Cardiac muscle cell (in vitro differentiated cells and primary cell): Measurements from ENCODE around the gene ANKRD61. TPM values are rescaled to one million over a fixed set of nuclear protein-coding genes. Genes with fewer than 3 reads are reported as not detected.
A peak's percentile ranks its signal among the peaks of the same experiment; 100 is the strongest.

Experiments used
- DNase-seq, 2 donors: peaks; one replicate each; pipeline versions ENCODE4 v3.0.0 to v3.0.0-alpha.2; 2010 to 2017; ENCODE audit warnings: low read depth in 1 of 2, low spot score in 1 of 2
- H3K27ac ChIP-seq: fragments of 200-600 bp; sonication (generic); 2 replicates; pipeline ENCODE4 v1.5.1; 2016
- H3K27me3 ChIP-seq: fragments of 200-600 bp; sonication (generic); 2 replicates; pipeline ENCODE4 v1.6.0; 2016; ENCODE audit warnings: control low read depth
- H3K36me3 ChIP-seq: fragments of 200-600 bp; sonication (generic); 2 replicates; pipeline ENCODE4 v1.5.1; 2016; ENCODE audit warnings: control low read depth
- H3K4me1 ChIP-seq: fragments of 200-600 bp; sonication (generic); 2 replicates; pipeline ENCODE4 v1.8.1; 2017; ENCODE audit warnings: low read depth, mild to moderate bottlenecking, mixed run types
- H3K4me3 ChIP-seq: fragments of 200-600 bp; sonication (generic); 2 replicates; pipeline ENCODE4 v1.5.1; 2016; ENCODE audit warnings: mild to moderate bottlenecking
- H3K9me3 ChIP-seq: fragments of 200-600 bp; sonication (generic); 2 replicates; pipeline ENCODE4 v1.5.1; 2017; ENCODE audit warnings: low read depth, mild to moderate bottlenecking, control low read depth
- polyA plus RNA-seq: library from polyadenylated mRNA; unstranded; fragments of >200 nt; fragmentation: Nextera tagmentation; extraction: Ambion mirVana; gene quantifications from 2 replicates; pipeline ENCODE4 v1.2.1, GENCODE V29; 2016
- total RNA-seq: library from RNA; depleted of rRNA; stranded (reverse); fragments of >200 nt; gene quantifications from 2 replicates; pipeline ENCODE4 v1.2.3, GENCODE V29; 2016
- TF ChIP-seq, protein P1 (sequence below): IDR thresholded peaks from 2 replicates; pipeline ENCODE4 v1.5.1; 2012; ENCODE audit warnings: low read depth, mild to moderate bottlenecking, low read length

Gene ANKRD61
- total and polyA plus RNA-seq, 2 experiments from 2014 or later, result 0.15 TPM; not detected in 1

- TF ChIP-seq, protein P1, sequence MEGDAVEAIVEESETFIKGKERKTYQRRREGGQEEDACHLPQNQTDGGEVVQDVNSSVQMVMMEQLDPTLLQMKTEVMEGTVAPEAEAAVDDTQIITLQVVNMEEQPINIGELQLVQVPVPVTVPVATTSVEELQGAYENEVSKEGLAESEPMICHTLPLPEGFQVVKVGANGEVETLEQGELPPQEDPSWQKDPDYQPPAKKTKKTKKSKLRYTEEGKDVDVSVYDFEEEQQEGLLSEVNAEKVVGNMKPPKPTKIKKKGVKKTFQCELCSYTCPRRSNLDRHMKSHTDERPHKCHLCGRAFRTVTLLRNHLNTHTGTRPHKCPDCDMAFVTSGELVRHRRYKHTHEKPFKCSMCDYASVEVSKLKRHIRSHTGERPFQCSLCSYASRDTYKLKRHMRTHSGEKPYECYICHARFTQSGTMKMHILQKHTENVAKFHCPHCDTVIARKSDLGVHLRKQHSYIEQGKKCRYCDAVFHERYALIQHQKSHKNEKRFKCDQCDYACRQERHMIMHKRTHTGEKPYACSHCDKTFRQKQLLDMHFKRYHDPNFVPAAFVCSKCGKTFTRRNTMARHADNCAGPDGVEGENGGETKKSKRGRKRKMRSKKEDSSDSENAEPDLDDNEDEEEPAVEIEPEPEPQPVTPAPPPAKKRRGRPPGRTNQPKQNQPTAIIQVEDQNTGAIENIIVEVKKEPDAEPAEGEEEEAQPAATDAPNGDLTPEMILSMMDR, result no peak
- no peak overlapping the region for H3K4me3 ChIP-seq
- H3K27ac ChIP-seq, result peak overlapping the region; percentile 26
- peaks cover 8% of the 10 kb centered on the region for H3K36me3 ChIP-seq
- no peak for DNase-seq
- H3K9me3 ChIP-seq, result no peaks in the 10 kb centered on the region
- H3K27me3 ChIP-seq, result no peaks in the 10 kb centered on the region
- H3K4me1 ChIP-seq, result peaks cover 9% of the 10 kb centered on the region
These were observed 19.6 kb upstream of the ANKRD61 start for GRCh38 chr7:6011541-6011940.

GRCh38 chr7:6012355-6013104, 18.6 kb upstream of the ANKRD61 start:
- Histone ChIP-seq H3K9me3 (no peaks in the 10 kb centered on the region), H3K4me1 (peaks cover 9% of the 10 kb centered on the region), H3K4me3 (no peak overlapping the region), H3K36me3 (peaks cover 8% of the 10 kb centered on the region), H3K27ac (no peak overlapping the region), H3K27me3 (no peaks in the 10 kb centered on the region)
- TF ChIP-seq, protein P1, result no peak
- DNase-seq, result peak in 1 of 2 donors; percentile 6

- TF ChIP-seq, protein P1, result no peak
- DNase-seq, result peak in 1 of 2 donors; percentile 96
- no peaks in the 10 kb centered on the region for H3K9me3 ChIP-seq
- H3K27ac ChIP-seq, result peak overlapping the region; percentile 56
- no peaks in the 10 kb centered on the region for H3K27me3 ChIP-seq
- no peak overlapping the region for H3K4me3 ChIP-seq
- peaks cover 26% of the 10 kb centered on the region for H3K36me3 ChIP-seq
- no peaks in the 10 kb centered on the region for H3K4me1 ChIP-seq
These were observed 15.1 kb upstream of the ANKRD61 start for GRCh38 chr7:6015917-6016652.

DNA sequence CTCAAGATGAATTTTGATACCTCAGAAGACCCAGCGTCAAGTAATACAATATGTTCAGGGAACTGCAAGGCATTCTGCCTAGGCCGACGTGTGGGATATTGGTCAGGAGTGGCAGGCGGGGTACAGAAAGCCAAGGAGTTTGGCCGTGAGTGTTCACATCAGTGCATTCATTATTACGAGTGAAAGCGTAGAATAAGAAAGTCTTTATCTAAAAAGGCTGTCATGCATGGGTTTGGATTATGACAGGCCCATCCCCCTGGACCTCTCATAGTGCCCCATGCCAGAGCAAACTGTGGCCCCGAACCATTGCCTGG, 14.6 kb upstream of the ANKRD61 start:
- Histone ChIP-seq H3K4me3 (no peak overlapping the region), H3K27ac (peak overlapping the region; percentile 43), H3K4me1 (no peaks in the 10 kb centered on the region)

GRCh38 chr7:6020371-6021286, 10.5 kb upstream of the ANKRD61 start:
- no peaks in the 10 kb centered on the region for H3K9me3 ChIP-seq
- peaks cover 61% of the 10 kb centered on the region for H3K36me3 ChIP-seq
- no peaks in the 10 kb centered on the region for H3K27me3 ChIP-seq
- H3K27ac ChIP-seq, result peak overlapping the region; percentile 23
- H3K4me3 ChIP-seq, result no peak overlapping the region
- TF ChIP-seq, protein P1, result no peak
- no peaks in the 10 kb centered on the region for H3K4me1 ChIP-seq
- no peak for DNase-seq

More for the DNA sequence above, 14.6 kb upstream of the ANKRD61 start:
- H3K27me3 ChIP-seq, result no peaks in the 10 kb centered on the region
- H3K36me3 ChIP-seq, result peaks cover 26% of the 10 kb centered on the region
- TF ChIP-seq, protein P1, result no peak
- DNase-seq, result no peak
- no peaks in the 10 kb centered on the region for H3K9me3 ChIP-seq
